Activated naive CD8-positive, alpha-beta T cell treated with anti-CD3 and anti-CD28 coated beads, Interleukin-2, amount 50 U/mL, for 16 hours (primary cell): Measurements from ENCODE around the gene SETD3.

ENCODE experiments used
- DNase-seq: peaks from one replicate; pipeline ENCODE4 v3.0.0-alpha.2; 2020; ENCODE audit warnings: low read depth, low spot score

Gene SETD3

DNA sequence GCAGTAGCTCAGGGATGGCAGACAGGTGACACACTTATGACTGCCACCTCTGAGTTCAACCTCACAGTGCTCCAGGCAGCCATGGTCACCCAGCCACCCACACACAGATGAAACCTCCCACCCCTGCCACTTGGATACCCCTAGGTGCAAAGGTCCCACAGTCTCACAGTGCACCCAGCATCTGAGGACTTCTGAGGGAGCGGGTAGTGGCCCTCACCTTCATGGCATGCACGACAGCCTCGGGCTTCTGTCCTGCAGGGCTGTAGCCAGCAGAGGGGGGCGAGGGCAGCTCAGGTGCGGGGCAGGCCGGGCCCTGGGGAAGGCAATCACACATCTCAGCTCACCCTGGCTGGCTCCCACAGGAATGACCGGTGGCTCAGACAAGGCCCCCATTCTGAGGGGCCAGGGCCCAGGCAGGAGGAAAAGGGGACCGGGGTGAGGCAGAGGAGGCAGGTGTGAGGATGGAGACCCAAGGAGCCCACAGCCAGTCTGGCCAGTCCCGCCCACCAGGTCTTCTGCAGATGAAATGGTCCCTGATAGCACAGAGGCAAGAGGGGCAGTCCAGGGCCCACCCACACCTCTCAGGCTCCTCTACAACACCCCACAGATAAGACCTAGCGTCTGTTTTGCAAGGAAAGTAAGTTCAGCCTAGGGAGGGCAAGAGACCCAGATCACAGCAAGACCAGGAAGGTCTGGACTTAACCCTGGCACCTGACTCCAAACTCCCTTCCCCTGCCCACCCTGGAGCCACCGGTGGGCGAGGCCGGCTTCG is 36.4 kb upstream of the SETD3 start:
- no peak for DNase-seq

GRCh38 chr14:99516156-99516870 is 35.7 kb upstream of the SETD3 start:
- DNase-seq: no peak

GRCh38 chr14:99515301-99516155 is 34.9 kb upstream of the SETD3 start:
- DNase-seq: no peak

GRCh38 chr14:99514552-99515300 is 34.1 kb upstream of the SETD3 start:
- no peak for DNase-seq

DNA sequence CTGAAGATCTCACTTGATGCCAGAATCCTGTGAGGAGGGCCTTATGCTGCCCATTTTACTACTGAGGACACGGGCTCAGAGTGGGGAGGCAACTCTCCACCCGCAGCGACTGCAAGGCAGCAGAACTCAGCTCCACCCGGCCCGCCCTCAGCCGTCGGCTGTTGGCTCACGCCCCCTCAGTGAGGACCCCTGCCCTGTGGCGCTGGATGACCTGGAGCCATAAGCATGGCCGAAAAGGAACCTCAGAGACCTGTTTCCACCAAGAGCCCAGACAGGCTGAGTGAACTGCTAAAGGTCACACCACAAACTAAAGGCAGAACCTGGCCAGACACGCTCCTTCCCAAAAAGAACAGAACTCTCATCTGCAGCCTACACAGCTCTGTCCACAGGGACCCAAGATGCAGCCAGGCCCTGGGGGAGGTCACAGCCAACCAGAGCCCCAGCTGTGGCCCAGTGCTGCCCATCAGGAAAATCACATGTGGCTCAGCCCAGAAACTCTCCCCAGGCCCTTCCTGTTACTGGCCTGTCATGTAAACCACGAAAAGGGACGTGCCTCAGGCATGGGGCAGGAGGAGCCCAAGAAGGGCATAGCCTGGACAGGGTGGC is 33.4 kb upstream of the SETD3 start:
- DNase-seq: no peak

GRCh38 chr14:99513183-99513694 is 32.6 kb upstream of the SETD3 start:
- no peak for DNase-seq

DNA sequence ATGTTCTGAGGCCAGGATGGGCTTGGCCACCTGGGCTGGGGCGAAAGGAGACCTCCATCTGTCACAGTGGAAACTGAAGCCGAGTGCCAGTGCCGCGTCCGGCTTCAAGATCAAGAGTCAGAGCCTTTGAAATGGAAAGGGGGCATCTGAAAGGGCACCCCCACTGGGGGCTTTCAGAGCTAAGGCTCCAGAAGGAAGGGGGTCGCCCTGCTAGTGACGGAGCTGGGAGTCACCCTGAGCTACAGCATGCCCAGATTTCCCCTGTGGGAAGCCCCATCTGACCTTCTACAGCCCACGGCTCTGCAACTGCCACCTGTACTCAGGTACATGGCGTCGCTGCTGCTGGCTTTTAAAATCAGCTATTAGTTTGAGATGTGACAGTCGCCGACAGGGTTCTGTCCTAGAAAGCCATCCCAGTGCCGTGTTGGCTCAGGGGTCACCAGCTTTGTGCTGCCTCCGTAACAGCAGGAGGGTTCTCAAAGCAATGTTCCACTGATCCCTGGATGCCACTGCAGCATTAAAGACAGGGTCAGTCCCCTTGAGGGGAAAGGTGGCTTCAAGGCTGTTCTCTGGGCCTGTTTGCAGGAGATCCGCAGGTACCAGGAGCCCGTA is 32.0 kb upstream of the SETD3 start:
- no peak for DNase-seq

GRCh38 chr14:99512110-99512449 is 31.4 kb upstream of the SETD3 start:
- DNase-seq: no peak

DNA sequence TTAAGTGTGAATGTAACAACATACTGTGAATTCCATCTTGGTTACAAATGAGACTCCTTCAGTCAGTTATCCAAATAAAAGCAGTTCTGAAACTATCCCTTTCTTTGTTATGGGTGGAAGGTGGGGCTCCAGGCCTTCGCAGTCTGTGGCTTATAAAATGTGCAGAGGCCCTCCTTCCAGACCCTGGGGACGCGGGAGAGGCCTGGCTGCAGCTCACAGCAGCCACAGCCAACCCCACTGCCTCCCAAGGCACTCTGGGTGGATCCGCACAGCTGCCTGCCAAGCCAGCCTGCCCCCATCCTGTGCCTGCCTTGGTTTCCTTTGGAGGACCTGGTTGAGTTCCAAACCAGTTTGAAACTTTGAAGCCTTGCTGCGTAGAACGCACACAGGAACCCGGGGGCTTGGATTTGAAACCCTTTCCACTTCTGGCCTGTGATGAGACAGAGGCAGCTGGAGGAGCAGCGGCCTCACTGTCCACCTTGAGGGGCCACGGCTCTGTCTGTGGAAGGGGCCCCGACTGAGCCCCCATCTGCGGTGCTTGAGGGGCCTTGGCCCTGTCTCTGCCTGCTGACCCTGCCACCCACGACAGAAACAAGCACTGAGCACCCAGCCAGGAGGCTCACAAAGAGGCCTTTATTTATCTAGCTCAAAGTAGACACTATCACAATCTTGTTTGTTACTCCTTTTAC is 30.9 kb upstream of the SETD3 start:
- no peak for DNase-seq

GRCh38 chr14:99510556-99511139 is 30.0 kb upstream of the SETD3 start:
- DNase-seq: no peak

GRCh38 chr14:99509871-99510555 is 29.4 kb upstream of the SETD3 start:
- no peak for DNase-seq

DNA sequence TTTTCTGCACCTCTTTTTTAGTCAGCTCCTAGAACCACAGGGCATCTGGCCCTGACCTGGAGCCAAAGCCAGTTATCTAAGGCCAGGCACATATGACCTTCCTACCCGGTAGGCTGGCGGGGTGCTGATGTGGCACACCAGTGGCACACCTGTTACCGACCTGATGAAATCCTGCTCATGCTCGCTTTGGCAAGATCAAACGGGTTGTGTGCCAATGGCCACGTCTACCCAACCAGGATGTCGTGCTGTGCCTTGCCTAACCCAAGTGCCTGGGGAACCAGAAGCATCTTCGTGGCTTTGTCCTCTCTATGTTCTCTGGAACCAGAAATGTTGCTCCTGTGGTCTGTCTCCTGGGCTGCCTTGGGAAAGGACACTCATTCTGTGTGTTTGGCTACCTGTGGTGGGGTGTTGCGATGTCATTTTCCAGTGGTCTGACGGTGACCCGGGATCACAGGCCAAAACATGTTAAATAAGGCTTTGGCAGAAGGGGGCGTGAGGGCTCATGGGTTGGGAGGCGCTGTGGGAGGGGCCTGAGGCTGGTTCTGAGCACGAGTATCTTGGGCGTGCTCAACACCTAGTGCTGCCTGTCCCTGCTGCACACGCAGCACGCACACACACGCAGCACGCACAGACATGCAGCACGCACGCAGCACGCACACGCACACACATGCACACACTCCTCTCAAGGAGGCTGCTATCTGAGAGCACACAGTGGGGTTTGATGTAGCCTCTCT is 28.4 kb upstream of the SETD3 start:
- DNase-seq: no peak

DNA sequence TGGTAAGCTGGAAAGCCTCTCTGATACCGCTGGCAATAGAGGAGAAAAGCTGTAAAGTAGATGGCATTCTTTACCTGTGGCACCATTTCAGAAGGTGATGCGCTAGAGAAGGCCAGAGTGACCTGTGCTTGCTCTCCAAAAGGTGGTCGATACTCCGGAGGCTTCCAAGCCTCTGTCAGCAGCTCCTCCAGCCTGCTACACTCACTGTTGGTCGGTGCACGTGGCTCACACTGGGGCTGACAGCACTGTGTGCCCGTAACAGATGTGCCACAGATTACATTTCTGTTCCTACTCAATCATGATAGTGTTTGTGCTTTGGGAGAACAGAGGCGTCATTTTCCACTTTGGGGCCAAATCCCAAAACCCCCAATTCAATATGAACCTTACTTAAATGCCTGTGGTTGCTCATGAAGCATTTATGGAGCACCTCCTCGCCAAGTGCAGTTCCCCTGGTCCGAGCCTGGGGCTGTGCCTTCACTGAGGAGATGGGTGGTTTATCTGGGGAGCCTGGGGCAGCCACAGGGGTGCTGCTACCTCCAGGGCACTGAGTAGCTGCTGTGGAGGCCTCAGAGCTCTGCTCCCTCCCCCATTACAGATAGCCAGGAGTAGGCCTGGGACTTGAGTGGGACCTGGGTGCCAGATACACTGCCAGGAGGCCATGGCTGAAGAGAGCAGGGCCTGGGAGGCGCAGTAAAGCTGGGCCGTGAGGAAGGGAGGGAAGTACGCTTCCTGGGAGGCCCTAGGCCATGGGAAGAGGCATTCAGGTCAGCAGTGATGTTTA is 27.4 kb upstream of the SETD3 start:
- no peak for DNase-seq

DNA sequence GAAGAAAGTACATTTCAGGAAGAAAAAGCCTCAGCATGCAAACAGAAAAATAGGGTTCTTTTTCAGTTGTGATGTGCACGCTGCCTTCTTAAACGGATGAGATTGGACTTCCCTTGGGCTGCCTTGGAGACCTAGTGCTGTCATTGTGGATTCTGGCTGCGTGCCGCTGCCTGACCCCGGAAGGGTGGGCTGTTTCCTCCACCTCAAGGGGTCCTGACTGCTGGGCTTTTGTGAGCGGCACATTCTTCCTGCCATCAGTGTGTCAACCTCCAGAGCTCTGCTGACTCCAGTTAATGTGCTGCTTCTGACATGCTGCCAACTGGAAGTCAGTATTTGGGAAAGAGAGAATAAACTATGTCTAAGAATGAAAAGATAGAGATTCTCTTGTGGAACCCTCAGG is 25.6 kb upstream of the SETD3 start:
- DNase-seq: no peak

GRCh38 chr14:99505089-99505488 is 24.4 kb upstream of the SETD3 start:
- no peak for DNase-seq

DNA sequence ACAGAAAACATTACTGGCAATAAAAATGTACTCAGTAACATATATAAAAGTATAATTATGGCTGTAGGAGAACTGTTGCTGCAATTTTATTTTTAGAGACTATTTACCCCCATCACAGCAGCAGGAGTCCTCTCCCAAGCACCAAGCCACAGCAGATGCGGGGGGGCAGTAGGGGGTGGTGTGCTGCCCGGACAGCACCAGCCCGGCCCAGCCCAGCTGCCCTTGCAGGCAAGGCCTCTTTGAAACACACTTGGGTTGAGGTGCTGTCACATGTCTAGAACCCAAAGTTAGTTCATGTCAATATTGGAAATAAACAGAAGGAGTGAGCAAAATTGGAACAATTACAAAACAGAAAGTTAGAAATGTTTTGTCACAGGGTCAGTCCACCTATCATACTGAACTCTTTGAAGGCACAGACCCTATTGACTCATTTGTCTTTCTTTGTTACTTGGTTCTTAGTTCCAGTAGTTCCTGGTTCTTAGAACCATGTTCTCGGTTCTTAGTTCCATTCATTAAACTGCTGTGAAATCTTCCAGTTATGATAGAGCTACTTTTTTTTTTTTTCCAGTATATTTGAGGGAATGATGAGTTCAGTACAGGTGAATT is 23.3 kb upstream of the SETD3 start:
- DNase-seq: no peak

GRCh38 chr14:99502989-99503421 is 22.3 kb upstream of the SETD3 start:
- DNase-seq: no peak
